ENCODE data around the gene GRAMD1B.

The GRAMD1B gene

DNA sequence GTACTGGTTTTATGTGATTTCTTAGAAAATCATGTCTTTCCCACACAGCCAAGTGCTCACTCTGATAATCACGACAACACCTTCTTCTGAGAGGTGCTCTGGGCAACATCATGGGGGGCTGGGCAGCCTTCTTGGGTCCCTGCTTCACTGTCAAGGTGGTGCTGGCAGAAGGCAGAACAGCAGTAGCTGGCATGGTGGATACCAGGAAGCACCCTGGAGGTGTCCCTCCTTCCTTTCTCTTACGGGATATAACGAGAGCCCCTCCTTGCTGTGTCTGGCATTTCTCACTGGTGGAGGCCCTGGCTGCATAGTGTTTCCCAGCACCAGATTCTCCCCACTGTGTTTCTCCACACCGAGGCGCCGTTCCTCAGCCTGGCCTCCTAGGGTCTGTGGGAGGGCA, 163.5 kb downstream of the GRAMD1B start:
- no peak for DNase-seq

DNA sequence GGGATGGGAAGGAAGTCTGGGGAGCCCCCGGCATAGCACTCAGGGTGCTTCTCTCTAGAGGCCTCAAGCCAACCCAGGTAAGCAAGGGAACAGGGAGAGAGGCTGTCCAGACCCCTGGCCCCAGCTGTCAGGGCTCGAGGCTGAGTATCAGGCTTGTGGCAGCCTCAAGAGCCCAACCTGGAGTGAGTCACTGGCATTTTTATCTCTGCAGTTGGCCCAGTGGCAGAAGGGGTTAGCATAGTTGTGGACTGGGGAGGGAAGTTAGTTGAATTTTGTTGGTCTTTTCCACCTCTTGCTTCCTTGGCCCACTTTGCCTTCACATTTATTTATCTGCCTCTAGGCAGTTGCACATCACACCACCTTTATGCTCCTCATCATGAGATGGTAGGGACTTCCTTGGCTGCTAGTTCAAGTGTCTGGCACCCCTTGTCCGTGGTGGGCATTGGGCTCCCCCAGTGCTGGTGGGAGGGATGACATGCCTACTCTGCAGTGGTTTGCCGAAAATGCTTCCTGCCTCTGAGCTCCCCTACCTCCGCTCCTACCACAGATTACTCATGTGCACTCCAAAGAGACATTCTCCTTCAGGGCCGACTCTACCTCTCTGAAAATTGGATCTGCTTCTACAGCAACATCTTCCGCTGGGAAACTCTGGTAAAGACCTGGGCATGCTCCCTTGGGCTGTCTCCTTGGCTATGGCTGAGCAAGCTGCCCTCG, 164.3 kb downstream of the GRAMD1B start:
- peak; percentile 5 for DNase-seq

DNA sequence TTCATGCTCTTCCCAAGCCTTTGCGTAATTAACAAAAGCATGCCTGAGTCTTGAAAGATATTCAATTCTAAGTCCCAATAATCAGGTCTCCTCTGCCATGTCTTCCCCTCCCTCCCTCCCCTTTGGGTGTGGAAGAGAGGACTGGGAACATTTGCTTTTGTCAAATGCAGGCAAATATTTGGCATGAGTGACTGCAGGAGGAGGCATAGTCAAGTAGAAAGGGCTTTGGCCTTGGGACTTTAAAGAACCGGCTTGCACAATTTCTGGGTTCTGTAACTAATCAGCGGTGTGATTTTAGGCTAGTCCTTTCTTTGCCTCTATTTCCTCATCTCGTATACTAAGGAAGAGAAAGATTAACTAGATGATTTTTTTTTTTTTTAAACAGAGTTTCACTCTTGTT, 164.9 kb downstream of the GRAMD1B start:
- no peak for DNase-seq

DNA sequence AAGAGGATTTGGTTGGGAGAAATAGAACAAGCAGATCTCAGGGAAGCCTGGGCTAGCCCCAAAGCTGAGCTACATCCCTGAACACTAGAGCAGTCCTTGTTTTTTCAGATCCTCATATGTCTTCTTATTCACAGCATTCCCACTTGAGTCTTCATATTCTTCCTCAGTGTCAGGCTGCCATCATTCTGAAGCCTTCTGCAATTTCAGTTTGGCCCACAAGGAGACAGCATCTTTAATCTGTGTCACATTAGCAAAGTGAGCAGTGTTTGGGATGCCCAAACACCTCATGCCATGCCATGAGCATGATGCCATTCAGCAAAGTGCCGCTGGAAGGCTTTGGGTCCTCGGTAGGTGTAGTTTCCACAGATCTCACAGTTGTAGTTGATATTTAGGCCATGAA, 167.8 kb downstream of the GRAMD1B start:
- DNase-seq, result no peak

DNA sequence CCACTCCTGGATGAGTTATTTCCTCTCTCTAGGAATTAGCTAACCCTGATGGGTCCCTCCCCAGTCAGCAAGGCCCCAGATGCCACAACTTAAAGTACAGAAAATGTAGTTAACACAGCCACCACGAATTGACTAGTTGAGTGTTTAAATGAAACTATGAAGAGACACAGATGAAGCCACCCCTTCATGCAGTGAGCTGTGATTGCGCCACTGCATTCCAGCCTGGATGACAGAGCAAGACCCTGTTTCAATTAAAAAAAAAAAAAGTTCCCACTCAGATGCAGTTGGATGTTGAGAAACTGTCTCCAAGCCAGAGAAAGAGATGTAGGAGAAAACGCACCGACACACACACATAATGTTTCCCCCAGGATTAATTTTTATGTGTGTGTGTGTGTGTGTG, 171.1 kb downstream of the GRAMD1B start:
- peak; percentile 50 for DNase-seq

DNA sequence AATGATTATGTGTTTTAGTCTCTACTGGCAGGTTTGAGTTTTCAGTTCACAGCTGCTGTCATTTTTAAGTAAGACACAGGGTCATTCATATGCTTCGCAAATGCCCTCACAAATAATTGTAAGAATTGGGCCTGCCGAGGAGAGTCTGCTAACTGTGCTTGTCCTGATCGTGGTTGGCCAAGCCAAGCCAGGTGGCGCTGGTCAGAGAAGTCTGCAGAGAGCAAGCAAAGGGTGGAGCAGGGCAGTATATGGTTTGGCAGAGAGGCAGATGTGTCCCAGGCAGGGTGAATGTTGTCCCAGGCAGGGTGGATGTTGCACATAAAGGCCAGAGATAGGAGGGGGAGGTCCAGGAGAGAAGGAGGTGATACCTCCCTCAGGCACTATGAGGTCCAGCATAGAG, 171.7 kb downstream of the GRAMD1B start:
- no peak for DNase-seq

DNA sequence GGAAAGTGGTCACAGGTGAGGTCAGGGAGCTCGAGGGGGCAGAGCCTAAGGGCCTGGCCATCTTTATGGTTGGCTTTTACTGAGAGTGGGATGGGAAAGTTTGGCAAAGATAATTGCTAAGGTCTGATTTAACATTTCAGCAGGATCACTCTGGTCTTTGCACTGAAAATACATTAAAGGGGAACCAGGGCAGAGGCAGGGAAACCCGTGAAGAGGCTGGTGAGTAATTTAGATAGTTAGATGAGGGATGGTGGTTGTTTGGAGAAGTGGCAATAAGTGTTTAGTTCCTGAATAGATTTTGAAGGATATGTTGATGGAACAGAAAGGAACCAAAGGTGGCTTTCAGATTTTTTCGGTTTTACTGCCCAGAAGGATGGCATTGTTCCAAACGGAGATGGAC, 173.6 kb downstream of the GRAMD1B start:
- no peak for DNase-seq

DNA sequence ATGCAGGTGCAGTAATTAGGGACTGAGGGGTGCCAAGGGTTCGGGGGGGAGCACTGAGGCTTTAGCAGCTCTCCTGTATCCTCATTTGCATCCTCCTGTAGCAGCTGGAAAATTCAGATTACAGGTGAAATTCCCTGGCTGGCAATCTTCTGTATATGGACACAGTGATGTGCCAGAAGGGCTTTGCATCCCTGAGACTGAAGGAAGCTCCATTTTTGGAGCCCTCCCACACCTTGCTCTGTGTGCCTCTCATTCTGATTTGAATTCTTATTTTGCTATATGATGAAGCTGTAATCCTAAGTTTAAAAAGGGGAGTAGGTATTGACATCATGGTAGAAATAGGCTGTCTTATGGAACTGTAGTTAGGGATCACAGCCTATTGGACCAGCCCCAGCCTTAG, 177.7 kb downstream of the GRAMD1B start:
- DNase-seq, result no peak

DNA sequence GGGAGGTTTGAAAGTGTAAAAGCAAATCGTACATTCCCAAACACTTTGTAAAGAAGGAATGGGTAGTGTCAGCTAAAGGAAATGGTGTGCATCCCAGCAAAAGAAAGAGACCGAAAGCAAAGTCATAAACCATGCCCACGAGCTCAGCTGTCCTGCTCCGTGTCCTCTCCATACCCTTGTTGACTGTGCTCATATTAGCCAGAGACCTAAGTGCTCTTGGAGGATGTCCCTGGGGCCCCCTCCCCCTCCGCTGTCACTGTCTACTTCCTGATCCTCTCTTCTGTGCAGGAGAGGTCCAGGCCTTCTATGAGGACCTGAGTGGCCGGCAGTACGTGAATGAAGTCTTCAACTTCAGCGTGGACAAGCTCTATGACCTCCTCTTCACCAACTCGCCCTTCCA, 178.3 kb downstream of the GRAMD1B start:
- DNase-seq, result no peak

DNA sequence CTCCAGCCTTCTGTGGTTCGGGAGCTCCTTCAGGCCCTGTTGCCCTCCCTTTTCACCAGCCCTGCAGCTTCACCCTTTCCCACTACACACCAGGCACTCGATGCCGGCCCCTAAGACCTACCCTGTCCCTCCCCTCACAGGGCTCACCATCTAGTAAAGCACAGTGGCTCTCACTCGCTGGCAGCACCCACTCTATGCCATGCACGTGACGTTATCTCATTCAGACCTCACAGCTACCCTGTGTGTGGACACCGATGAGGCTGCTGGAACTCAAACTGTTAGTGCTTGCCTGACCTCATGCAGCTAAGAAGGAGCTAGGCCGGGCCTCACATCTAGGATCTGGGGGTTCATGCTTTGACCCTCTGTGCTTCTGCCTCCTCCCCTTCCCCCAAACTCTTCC, 178.9 kb downstream of the GRAMD1B start:
- no peak for DNase-seq

DNA sequence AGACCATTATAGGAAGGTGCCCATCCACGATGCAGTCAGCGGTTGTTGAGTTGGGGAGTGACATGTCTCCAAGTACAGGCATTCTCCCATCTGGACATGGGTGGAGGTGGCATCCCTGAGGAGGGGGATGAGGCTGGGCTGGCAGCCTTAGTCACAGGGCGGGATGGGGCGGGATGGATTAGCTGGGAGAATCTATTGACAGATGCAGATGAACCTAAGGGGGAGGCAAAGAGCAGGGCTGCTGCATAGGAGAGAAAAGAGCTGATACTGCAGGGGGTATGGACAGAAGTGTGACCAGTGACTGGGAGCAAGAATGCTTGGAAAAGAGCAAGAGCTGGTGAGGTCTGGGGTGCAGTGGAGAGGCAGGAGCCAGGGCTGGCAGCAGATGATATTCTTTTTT, 181.6 kb downstream of the GRAMD1B start:
- DNase-seq, result no peak

DNA sequence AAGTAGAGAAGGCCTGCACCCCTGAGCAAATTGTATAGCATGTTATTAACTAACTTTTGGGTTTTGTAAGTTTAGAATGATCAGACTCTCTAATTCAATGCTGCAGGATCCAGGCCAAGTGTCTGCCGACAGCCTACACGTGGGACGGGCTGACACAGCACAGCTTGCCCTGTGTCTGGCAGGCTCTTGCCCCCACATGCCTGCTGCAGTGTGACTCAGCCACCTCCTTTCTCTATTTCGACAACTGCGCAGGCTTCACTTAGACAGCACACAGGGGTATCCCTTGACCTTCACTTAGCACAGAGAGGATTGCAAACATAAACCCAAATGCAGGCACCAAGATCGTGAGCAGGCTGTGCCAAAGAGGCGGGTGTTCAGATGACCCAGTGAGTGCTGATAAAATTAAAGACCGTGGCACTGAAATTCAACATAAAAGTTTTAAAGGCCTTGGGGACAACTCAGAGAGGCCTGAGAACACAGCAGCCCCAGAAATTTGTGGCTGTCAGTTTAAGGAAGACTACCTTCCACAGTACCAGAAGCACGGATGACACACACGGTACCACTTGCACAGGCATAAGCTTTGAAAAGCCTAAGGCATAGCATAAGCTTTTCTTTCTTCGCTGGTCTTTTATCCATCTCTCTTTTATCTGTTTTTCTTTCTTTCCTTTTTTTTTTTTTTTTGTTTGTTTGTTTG, 186.6 kb downstream of the GRAMD1B start:
- DNase-seq, result peak; percentile 11

DNA sequence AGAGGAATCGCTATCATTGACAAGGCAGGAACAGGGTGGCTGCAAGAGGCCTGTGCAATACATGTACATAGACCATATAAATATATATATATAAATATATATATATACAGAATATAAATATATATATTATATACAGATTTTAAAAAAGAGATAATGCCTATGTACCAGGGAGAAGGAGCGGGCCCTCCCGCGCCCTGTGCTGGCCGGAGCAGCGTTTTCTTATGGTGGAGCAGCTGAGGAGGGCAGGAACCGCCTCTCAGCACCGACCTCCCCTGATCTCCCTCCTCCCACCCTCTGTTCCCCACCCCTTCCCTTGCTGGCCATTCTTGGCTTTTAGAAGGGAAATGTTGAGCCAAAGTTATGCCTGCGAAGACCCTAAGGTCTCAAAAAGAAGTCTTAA, 192.5 kb downstream of the GRAMD1B start:
- no peak for DNase-seq

DNA sequence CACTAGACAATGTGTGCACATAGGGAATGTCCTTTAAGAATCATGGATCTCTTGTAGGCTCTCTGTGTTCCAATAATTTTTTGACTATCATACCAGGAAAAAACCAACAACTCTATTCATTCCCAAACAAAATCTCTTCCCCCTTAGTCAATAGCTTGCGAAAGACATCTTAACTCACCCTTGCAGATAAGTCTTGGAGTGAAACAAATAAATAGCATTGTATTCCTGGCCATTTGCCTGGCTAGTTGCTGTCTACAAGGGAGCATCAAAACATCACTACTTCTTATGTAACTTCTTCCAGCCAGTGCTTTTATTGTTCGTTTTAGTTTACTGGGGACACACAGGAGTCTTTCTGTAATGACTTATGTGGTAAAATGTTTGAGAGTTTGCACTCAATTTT, 194.9 kb downstream of the GRAMD1B start:
- no peak for DNase-seq

DNA sequence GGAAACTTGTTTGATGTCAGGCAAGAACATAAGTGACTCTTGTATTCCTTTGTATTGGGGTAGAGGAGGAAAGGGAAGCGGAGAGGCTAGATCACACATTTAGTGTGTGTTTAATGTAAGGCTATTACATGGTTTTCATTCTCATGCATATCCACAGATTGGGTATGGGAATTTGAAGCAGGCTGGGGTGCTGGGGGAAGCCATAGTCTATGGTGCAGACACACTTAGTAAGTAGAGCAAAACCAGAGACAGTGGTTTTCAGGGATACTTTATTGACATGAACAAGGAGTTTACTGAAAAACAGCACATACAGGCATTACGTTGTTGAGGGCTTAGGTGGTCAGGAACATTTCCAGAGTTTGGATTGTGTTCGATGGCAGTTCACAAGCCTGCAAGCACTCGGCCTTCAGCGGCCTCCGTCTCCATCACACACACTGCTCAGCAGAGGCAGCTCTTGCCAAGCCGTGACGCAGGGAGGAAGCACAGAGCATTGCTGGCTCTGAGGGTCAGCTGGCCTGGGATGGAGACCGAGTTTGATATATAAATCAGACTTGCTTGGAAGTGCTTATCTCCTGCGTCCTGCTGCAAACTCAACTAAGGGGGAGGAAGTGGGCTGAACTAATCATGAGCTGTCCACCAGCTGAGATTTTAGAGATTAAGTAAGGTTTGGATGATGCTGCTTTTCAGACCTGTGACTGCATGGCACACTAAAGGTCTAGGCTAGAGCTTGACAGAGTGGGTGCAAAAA, 199.0 kb downstream of the GRAMD1B start:
- no peak for DNase-seq

DNA sequence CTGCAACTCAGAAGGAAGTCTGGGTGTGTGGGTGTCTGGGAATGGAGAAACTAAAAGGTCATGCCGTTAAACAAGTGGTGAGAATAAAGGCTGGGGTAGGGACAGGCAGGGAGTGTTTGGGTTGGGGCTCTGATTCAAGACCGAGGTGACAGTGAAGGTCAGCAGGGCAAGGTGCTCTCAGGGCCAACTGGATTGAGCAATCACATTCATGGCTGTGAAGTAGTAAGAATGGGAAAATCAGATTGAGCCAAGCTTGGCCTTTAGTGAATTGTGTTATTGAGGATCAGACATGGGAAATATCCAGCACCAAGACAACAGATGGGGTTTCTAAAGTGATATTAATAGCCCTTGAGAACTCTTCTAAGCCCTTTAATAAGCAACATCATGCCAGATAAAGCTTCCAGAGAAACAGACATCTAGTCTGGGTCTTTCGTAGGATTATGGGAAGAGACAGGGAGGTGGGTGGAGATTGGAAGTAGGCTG, 200.1 kb downstream of the GRAMD1B start:
- DNase-seq, result no peak

DNA sequence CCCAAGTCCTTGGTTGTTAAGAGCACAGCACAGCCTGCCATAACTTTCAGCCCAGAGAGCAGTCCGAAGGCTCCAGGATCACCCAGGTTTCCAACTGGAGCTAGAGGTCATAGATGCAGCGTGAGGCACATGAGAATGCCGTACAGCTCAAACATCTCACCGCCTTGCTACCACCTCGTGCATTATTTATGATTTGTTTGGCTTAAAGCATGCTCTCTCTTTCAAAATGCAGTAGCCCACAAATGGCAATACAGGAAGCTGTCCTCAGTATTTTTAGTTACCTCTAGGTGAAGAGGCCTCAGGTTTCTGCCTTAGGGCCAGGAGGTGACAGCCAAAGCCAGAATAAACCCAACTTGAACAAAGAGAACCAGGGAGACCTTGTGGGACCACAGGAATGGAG, 210.0 kb downstream of the GRAMD1B start:
- no peak for DNase-seq

DNA sequence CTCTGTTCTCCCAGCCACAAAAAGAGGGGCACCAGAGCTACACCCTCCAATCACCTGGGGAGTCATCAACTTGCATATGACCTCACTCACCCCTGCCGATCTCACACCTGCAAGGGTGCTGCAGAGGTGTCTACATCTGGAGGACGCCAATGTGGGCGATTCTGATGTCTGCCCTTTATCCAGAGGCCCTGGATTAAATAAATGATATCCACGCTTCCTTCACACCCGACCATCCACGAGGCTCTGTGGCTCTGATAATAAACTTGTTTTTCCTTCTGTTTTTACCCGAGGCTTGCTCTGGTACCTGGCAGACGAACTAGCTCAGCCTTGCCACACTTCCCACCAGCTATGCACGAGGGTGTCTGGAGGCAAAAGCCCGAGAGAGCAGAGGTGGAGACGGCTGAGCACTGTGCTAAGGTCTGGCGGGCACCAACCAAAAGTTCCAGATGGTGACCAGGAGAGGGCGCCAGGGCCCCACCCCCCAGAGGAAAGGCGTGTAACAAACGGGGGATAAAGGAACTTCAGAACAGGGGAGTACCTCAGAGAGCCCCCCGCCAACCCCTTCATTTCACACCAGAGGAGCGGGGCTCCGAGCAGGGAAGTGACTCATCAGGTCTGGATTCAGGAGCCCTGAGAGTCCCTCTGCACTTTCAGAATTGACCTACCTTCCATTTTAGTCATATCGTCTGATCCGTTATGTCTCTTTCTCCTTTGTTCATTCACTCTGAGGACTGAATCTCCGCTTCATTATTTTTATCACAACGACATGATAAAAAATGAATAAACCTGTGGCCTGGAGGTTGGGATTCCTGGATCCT, 210.8 kb downstream of the GRAMD1B start:
- peak; percentile 31 for DNase-seq

DNA sequence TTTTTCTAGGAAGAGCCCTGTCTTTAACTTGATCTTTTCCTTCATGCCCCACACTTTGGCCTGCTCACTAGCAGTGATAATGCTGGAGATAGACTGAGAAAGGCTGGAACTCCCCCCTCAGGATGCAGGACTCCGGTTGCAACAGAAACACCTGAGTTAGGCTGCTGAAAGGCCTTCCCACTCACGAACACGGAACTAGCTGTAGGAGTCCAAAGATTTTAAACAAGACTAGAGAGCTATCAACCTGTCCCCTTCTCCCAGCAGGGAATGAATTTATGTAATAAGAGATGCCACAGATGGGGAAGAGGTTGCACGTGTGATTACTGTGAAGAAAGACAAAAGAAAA, 211.4 kb downstream of the GRAMD1B start:
- no peak for DNase-seq

DNA sequence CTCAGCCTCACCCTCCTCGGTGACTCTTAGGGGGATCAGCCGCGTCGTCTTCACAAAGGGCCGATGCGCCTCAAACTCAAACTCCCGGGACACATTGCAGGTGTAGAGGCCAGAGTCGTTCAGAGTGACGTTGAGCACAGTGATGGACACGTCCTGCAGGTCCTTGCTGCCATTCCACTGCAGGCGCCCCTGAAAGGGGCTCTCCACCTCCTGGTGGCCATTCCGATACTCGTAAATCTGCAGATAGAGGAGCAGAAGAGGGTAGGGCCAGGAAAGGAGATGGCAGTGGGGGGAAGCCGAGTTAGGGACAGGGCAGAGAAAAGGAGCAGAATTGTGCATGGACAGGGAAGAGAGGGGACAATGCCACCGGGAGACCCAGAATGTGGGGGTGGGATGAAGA, 212.4 kb downstream of the GRAMD1B start:
- DNase-seq, result no peak

DNA sequence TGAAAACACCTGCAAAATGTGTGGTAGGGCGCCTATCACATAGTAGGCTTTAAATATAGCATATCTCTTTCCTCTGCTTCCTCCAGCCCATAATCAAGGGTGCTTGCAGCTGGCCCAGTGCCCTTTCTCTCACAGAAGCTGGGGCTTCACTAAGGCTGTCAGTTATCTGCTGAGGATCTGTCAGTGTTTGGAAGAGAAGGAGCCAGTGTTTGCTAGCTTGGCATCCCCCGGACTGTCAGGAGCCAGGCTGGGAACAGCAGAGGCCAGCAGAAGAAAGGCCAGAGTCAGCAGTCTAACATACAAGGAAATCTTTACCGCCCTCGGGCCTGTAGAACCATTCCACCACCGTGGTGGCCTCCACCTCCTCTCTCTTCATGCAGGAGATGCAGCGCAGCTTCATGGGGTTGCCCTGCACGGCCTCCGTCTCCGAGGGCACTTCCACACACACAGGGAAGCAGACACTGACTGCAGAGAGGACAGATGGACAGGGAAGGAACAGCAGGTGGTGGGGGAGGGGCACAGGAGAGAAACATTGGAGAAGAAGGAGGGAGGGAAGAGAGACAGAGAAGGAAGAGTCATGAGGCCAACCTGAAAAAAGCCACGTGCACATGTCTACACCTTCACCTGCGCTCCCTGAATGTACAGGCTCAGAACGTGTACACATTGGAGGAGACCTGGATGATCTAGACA, 215.4 kb downstream of the GRAMD1B start:
- DNase-seq, result no peak

DNA sequence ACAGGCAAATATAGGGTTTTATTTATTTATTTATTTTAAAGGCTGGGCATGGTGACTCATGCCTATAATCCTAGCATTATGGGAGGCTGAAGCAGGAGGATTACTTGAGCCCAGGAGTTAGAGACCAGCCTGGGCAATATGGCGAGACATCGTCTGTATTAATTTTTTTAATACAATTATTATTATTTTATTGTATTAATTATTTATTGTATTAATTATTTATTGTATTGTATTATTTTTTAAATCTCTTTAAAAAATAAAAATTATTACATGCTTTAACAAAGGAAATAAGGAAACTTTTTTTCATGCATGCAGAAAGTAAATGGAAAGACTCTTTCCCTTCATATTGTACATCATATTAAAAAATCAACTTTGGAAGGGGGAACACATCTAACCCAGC, 220.8 kb downstream of the GRAMD1B start:
- DNase-seq, result no peak
